Activated CD4-positive, alpha-beta T cell treated with anti-CD3 and anti-CD28 coated beads for 36 hours (primary cell): ENCODE data around the gene TRAF3IP3. TPM values are rescaled to one million over a fixed set of nuclear protein-coding genes. Genes with fewer than 3 reads are reported as not detected.

Experiments used
- ATAC-seq: fragments of 200-7000 bp; cut with Tn5 transposase; one replicate; pipeline ENCODE4 v1.10.0; 2021; ENCODE audit warnings: mild to moderate bottlenecking, moderate library complexity
- CTCF ChIA-PET: fragments of 350-600 bp; sonication (Branson Sonifier 250); formaldehyde crosslinking; loops from one replicate; lab custom pipeline; 2021; ENCODE audit warnings: antibody characterized with exemption; lab: Charles Lee
- POLR2A ChIA-PET: fragments of 350-600 bp; sonication (Branson Sonifier 250); formaldehyde crosslinking; loops from one replicate; lab custom pipeline; 2021; ENCODE audit warnings: antibody characterized with exemption, inconsistent platforms; lab: Charles Lee
- DNase-seq: peaks from one replicate; pipeline ENCODE4 v3.0.0-alpha.2; 2020
- H3K27ac Mint-ChIP-seq: one replicate; pipeline ENCODE4 v1.8.0; 2021; ENCODE audit warnings: mixed read lengths
- H3K27me3 Mint-ChIP-seq: one replicate; pipeline ENCODE4 v1.8.0; 2021; ENCODE audit warnings: mixed read lengths
- H3K36me3 Mint-ChIP-seq: one replicate; pipeline ENCODE4 v1.8.0; 2021; ENCODE audit warnings: low read depth, mixed read lengths
- H3K4me1 Mint-ChIP-seq: one replicate; pipeline ENCODE4 v1.8.0; 2021; ENCODE audit warnings: mixed read lengths
- H3K4me3 Mint-ChIP-seq: one replicate; pipeline ENCODE4 v1.8.0; 2021; ENCODE audit warnings: mild to moderate bottlenecking, moderate library complexity, mixed read lengths
- H3K9me3 Mint-ChIP-seq: one replicate; pipeline ENCODE4 v1.8.0; 2021; ENCODE audit warnings: low read depth, mixed read lengths
- intact Hi-C, 2 experiments: fragments of 100-400 bp; cut with DNase I in 1 of 2; cut with micrococcal nuclease in 1 of 2; formaldehyde crosslinking; loops; one replicate each; pipeline versions ENCODE4 v1.14.2 to v1.15.1; 2022 to 2024; cut with DNase I, micrococcal nuclease
- total RNA-seq, 2 experiments: library from RNA; stranded (reverse); gene quantifications; one replicate each; pipeline ENCODE4 v1.2.3, GENCODE V29; 2021

The TRAF3IP3 gene
- total RNA-seq, 2 experiments from 2014 or later, result 136 to 138 TPM

- ChIA-PET CTCF (interaction anchor here (4.4 kb wide), 1 partner anchor 13 kb away, joined by 31 read pairs; no protein-coding TSS in a partner anchor), POLR2A (no interaction called here)
- no peak for DNase-seq
- no peak for ATAC-seq
- H3K36me3 Mint-ChIP-seq, result no peaks in the 10 kb centered on the region
- no peak overlapping the region for H3K27ac Mint-ChIP-seq
- no peak overlapping the region for H3K4me3 Mint-ChIP-seq
- intact Hi-C loops, result no loop called here
- peaks cover 5% of the 10 kb centered on the region for H3K27me3 Mint-ChIP-seq
- H3K9me3 Mint-ChIP-seq, result no peaks in the 10 kb centered on the region
- peaks cover 11% of the 10 kb centered on the region for H3K4me1 Mint-ChIP-seq
These were observed 53.8 kb downstream of the TRAF3IP3 start for GRCh38 chr1:209809611-209810010.

- Mint-ChIP-seq H3K4me1 (peaks cover 14% of the 10 kb centered on the region), H3K36me3 (no peaks in the 10 kb centered on the region), H3K9me3 (no peaks in the 10 kb centered on the region), H3K4me3 (no peak overlapping the region), H3K27ac (no peak overlapping the region), H3K27me3 (no peaks in the 10 kb centered on the region)
- ATAC-seq, result no peak
- intact Hi-C loops, result no loop called here
- POLR2A ChIA-PET, result no interaction called here
- DNase-seq, result no peak
- CTCF ChIA-PET, result interaction anchor here (0.7 to 4.4 kb wide), 2 partner anchors 8 to 12 kb away, joined by 3 to 31 read pairs; no protein-coding TSS in a partner anchor
These were observed 54.9 kb downstream of the TRAF3IP3 start for GRCh38 chr1:209810783-209811182.

GRCh38 chr1:209813902-209814301, 58.0 kb downstream of the TRAF3IP3 start:
- Mint-ChIP-seq H3K27me3 (peaks cover 2% of the 10 kb centered on the region), H3K9me3 (no peaks in the 10 kb centered on the region), H3K4me1 (peaks cover 12% of the 10 kb centered on the region), H3K27ac (no peak overlapping the region), H3K4me3 (no peak overlapping the region), H3K36me3 (no peaks in the 10 kb centered on the region)
- ATAC-seq (no peak), DNase-seq (no peak)
- ChIA-PET CTCF (interaction anchor here (4.7 kb wide), 1 partner anchor 10 kb away, joined by 45 read pairs; no protein-coding TSS in a partner anchor), POLR2A (no interaction called here)
- intact Hi-C loops, result no loop called here

GRCh38 chr1:209815490-209815889, 59.6 kb downstream of the TRAF3IP3 start:
- intact Hi-C loops, result no loop called here
- Mint-ChIP-seq H3K4me3 (no peak overlapping the region), H3K4me1 (peaks cover 12% of the 10 kb centered on the region), H3K36me3 (no peaks in the 10 kb centered on the region), H3K9me3 (no peaks in the 10 kb centered on the region), H3K27ac (peak overlapping the region; percentile 48), H3K27me3 (peaks cover 3% of the 10 kb centered on the region)
- ATAC-seq (no peak), DNase-seq (no peak)
- POLR2A ChIA-PET, result interaction anchor here (0.6 kb wide), 1 partner anchor 1687 kb away, joined by 3 read pairs; no protein-coding TSS in a partner anchor
- CTCF ChIA-PET, result interaction anchor here (1.0 to 4.7 kb wide), 7 partner anchors 9 to 46 kb away, joined by 3 to 45 read pairs (median 4); partner anchors contain the start of gene UTP25

GRCh38 chr1:209815931-209816341, 60.1 kb downstream of the TRAF3IP3 start:
- ChIA-PET CTCF (interaction anchor here (0.9 to 4.7 kb wide), 7 partner anchors 8 to 21 kb away, joined by 3 to 45 read pairs (median 4); partner anchors contain the start of gene UTP25), POLR2A (interaction anchor here (0.6 kb wide), 1 partner anchor 1686 kb away, joined by 3 read pairs; no protein-coding TSS in a partner anchor)
- no peak for DNase-seq
- no peaks in the 10 kb centered on the region for H3K36me3 Mint-ChIP-seq
- H3K27me3 Mint-ChIP-seq, result peaks cover 5% of the 10 kb centered on the region
- peaks cover 12% of the 10 kb centered on the region for H3K4me1 Mint-ChIP-seq
- no peaks in the 10 kb centered on the region for H3K9me3 Mint-ChIP-seq
- H3K27ac Mint-ChIP-seq, result peak overlapping the region; percentile 76
- ATAC-seq, result no peak
- intact Hi-C loops, result no loop called here
- H3K4me3 Mint-ChIP-seq, result no peak overlapping the region

GRCh38 chr1:209816923-209817322, 61.1 kb downstream of the TRAF3IP3 start:
- H3K4me3 Mint-ChIP-seq, result no peak overlapping the region
- H3K27me3 Mint-ChIP-seq, result peaks cover 11% of the 10 kb centered on the region
- H3K9me3 Mint-ChIP-seq, result no peaks in the 10 kb centered on the region
- DNase-seq (no peak), ATAC-seq (no peak)
- POLR2A ChIA-PET, result no interaction called here
- H3K27ac Mint-ChIP-seq, result no peak overlapping the region
- peaks cover 12% of the 10 kb centered on the region for H3K4me1 Mint-ChIP-seq
- intact Hi-C loops, result no loop called here
- CTCF ChIA-PET, result interaction anchor here (0.6 kb wide), 1 partner anchor 11 kb away, joined by 3 read pairs; the partner anchor contains the start of gene UTP25
- no peaks in the 10 kb centered on the region for H3K36me3 Mint-ChIP-seq

- peaks cover 13% of the 10 kb centered on the region for H3K27me3 Mint-ChIP-seq
- CTCF ChIA-PET, result interaction anchor here (0.6 kb wide), 2 partner anchors 10 to 22 kb away, joined by 3 read pairs; partner anchors contain the start of gene UTP25
These were observed 61.8 kb downstream of the TRAF3IP3 start for GRCh38 chr1:209817691-209818090.

GRCh38 chr1:209819058-209819457, 63.2 kb downstream of the TRAF3IP3 start:
- H3K27ac Mint-ChIP-seq, result no peak overlapping the region
- no peak overlapping the region for H3K4me3 Mint-ChIP-seq
- DNase-seq, result no peak
- ChIA-PET POLR2A (no interaction called here), CTCF (interaction anchor here (0.8 to 1.0 kb wide), 4 partner anchors 9 to 250 kb away, joined by 3 to 4 read pairs (median 3); partner anchors contain the start of gene UTP25)
- ATAC-seq, result no peak
- H3K27me3 Mint-ChIP-seq, result peaks cover 17% of the 10 kb centered on the region
- no peaks in the 10 kb centered on the region for H3K36me3 Mint-ChIP-seq
- H3K4me1 Mint-ChIP-seq, result peaks cover 24% of the 10 kb centered on the region
- H3K9me3 Mint-ChIP-seq, result no peaks in the 10 kb centered on the region
- intact Hi-C loops, result no loop called here

More at GRCh38 chr1:209817691-209818090, 61.8 kb downstream of the TRAF3IP3 start:
- H3K4me1 Mint-ChIP-seq, result peaks cover 14% of the 10 kb centered on the region
- intact Hi-C loops, result no loop called here
- POLR2A ChIA-PET, result no interaction called here
- H3K27ac Mint-ChIP-seq, result no peak overlapping the region
- H3K9me3 Mint-ChIP-seq, result no peaks in the 10 kb centered on the region
- H3K36me3 Mint-ChIP-seq, result no peaks in the 10 kb centered on the region
- ATAC-seq, result no peak
- H3K4me3 Mint-ChIP-seq, result no peak overlapping the region
- DNase-seq, result no peak

- DNase-seq (no peak), ATAC-seq (no peak)
- Mint-ChIP-seq H3K4me3 (no peak overlapping the region), H3K27me3 (peaks cover 17% of the 10 kb centered on the region), H3K4me1 (peaks cover 16% of the 10 kb centered on the region), H3K9me3 (no peaks in the 10 kb centered on the region), H3K27ac (no peak overlapping the region), H3K36me3 (no peaks in the 10 kb centered on the region)
- ChIA-PET POLR2A (no interaction called here), CTCF (interaction anchor here (0.6 to 4.2 kb wide), 3 partner anchors 12 to 251 kb away, joined by 4 to 31 read pairs (median 10); no protein-coding TSS in a partner anchor)
- intact Hi-C loops, result no loop called here
These were observed 65.1 kb downstream of the TRAF3IP3 start for GRCh38 chr1:209820986-209821385.

- ATAC-seq (no peak), DNase-seq (no peak)
- Mint-ChIP-seq H3K4me3 (no peak overlapping the region), H3K27me3 (peaks cover 17% of the 10 kb centered on the region), H3K36me3 (no peaks in the 10 kb centered on the region), H3K27ac (peak overlapping the region; percentile 52), H3K9me3 (no peaks in the 10 kb centered on the region), H3K4me1 (peaks cover 19% of the 10 kb centered on the region)
- intact Hi-C loops, result loop anchor here (1.0 to 2.0 kb wide), 2 partner anchors 38 to 64 kb away; partner anchors contain the start of gene C1orf74 (in 1 of the 2)
- ChIA-PET CTCF (interaction anchor here (0.6 to 4.7 kb wide), 33 partner anchors 9 to 579 kb away, joined by 3 to 45 read pairs (median 6); partner anchors contain the start of genes C1orf74 and IRF6), POLR2A (interaction anchor here (1.0 to 1.3 kb wide), 2 partner anchors 55 to 67 kb away, joined by 4 to 5 read pairs; partner anchors contain the start of gene TRAF3IP3)
These were observed 66.9 kb downstream of the TRAF3IP3 start for GRCh38 chr1:209822706-209823105.

GRCh38 chr1:209823143-209824041, 67.5 kb downstream of the TRAF3IP3 start:
- Mint-ChIP-seq H3K27me3 (peaks cover 17% of the 10 kb centered on the region), H3K4me1 (peaks cover 19% of the 10 kb centered on the region), H3K36me3 (no peaks in the 10 kb centered on the region), H3K27ac (peak overlapping the region; percentile 52), H3K4me3 (no peak overlapping the region), H3K9me3 (no peaks in the 10 kb centered on the region)
- peak; percentile 31 for DNase-seq
- POLR2A ChIA-PET, result interaction anchor here (1.0 to 1.3 kb wide), 2 partner anchors 55 to 67 kb away, joined by 4 to 5 read pairs; partner anchors contain the start of gene TRAF3IP3
- CTCF ChIA-PET, result interaction anchor here (0.7 to 4.7 kb wide), 41 partner anchors 9 to 578 kb away, joined by 3 to 45 read pairs (median 5); partner anchors contain the start of genes C1orf74 and IRF6
- peak; percentile 53 for ATAC-seq
- intact Hi-C loops, result loop anchor here (1.0 to 2.0 kb wide), 2 partner anchors 39 to 65 kb away; partner anchors contain the start of gene C1orf74 (in 1 of the 2)
